Measurements from ENCODE around the gene SLC66A1. TPM values are rescaled to one million over a fixed set of nuclear protein-coding genes. Genes with fewer than 3 reads are reported as not detected.
"Not testable (repeated sequence)": the region's sequence is repeated elsewhere in the genome, so short reads cannot be mapped to it uniquely, and the experiment has no call there.

SLC66A1 gene
- total RNA-seq, 1 donor from 2014 or later: 11.1 TPM

GRCh38 chr1:19287436-19288185 is 24.5 kb upstream of the SLC66A1 start:
- Histone ChIP-seq H3K27ac (no peak overlapping the region), H3K4me3 (no peak overlapping the region), H3K4me1 (peaks cover 0 to 4% of the 10 kb centered on the region in 2 donors), H3K9me3 (no peaks in the 10 kb centered on the region), H3K36me3 (peaks cover 0 to 6% of the 10 kb centered on the region in 2 donors), H3K27me3 (no peaks in the 10 kb centered on the region)
- no peak for TF ChIP-seq CTCF (IDR thresholded peaks at IDR 0.05)
- intact Hi-C loops (cut with DNase I): no loop called here
- DNase-seq (ENCODE audit: low spot score in 2 of 2): no peak

GRCh38 chr1:19288324-19289241 is 23.5 kb upstream of the SLC66A1 start, which contains the start of gene AKR7A3:
TSS of gene AKR7A3 (minus strand) at chr1:19288770. CDS start at chr1:19288709, 61 bp downstream.
- DNase-seq (ENCODE audit: low spot score in 2 of 2); H3K4me1 ChIP-seq; H3K9me3 ChIP-seq; H3K27ac ChIP-seq; H3K36me3 ChIP-seq; intact Hi-C loops (cut with DNase I); H3K27me3 ChIP-seq: not testable (repeated sequence)
- H3K4me3 ChIP-seq: peak within 1 kb of the TSS; percentile 31 to 65

GRCh38 chr1:19289244-19289643 is 22.9 kb upstream of the SLC66A1 start:
- peaks cover 0 to 4% of the 10 kb centered on the region in 2 donors for H3K4me1 ChIP-seq
- H3K36me3 ChIP-seq: no peaks in the 10 kb centered on the region
- peaks cover 0 to 1% of the 10 kb centered on the region in 2 donors for H3K9me3 ChIP-seq
- TF ChIP-seq CTCF (IDR thresholded peaks at IDR 0.05): no peak
- intact Hi-C loops (cut with DNase I): no loop called here
- DNase-seq (ENCODE audit: low spot score in 2 of 2): no peak
- no peaks in the 10 kb centered on the region for H3K27me3 ChIP-seq
- H3K4me3 ChIP-seq: peak overlapping the region; percentile 31 to 65
- no peak overlapping the region for H3K27ac ChIP-seq

- peaks cover 0 to 11% of the 10 kb centered on the region in 2 donors for H3K9me3 ChIP-seq
- H3K4me3 ChIP-seq: no peak overlapping the region
- no peaks in the 10 kb centered on the region for H3K4me1 ChIP-seq
- no peak for TF ChIP-seq CTCF (IDR thresholded peaks at IDR 0.05)
- peaks cover 0 to 11% of the 10 kb centered on the region in 2 donors for H3K36me3 ChIP-seq
- no peaks in the 10 kb centered on the region for H3K27me3 ChIP-seq
- H3K27ac ChIP-seq: no peak overlapping the region
- intact Hi-C loops (cut with DNase I): no loop called here
- DNase-seq (ENCODE audit: low spot score in 2 of 2): no peak
These were observed 17.5 kb upstream of the SLC66A1 start for GRCh38 chr1:19294638-19295037.

- Histone ChIP-seq H3K4me3 (no peak overlapping the region), H3K9me3 (peaks cover 0 to under 1% of the 10 kb centered on the region in 2 donors), H3K4me1 (no peaks in the 10 kb centered on the region), H3K27ac (no peak overlapping the region), H3K27me3 (no peaks in the 10 kb centered on the region), H3K36me3 (peaks cover 24 to 26% of the 10 kb centered on the region in 2 donors)
- DNase-seq (ENCODE audit: low spot score in 2 of 2): no peak
- intact Hi-C loops (cut with DNase I): no loop called here
- TF ChIP-seq CTCF (IDR thresholded peaks at IDR 0.05): no peak
These were observed 11.9 kb upstream of the SLC66A1 start for GRCh38 chr1:19300211-19300610.

- DNase-seq (ENCODE audit: low spot score in 2 of 2); H3K27ac ChIP-seq; H3K4me1 ChIP-seq; intact Hi-C loops (cut with DNase I); H3K27me3 ChIP-seq; H3K9me3 ChIP-seq; H3K4me3 ChIP-seq: not testable (repeated sequence)
- peaks cover 54 to 55% of the 10 kb centered on the region in 2 donors for H3K36me3 ChIP-seq
These were observed 8.0 kb upstream of the SLC66A1 start for GRCh38 chr1:19304081-19304480.
